Measurements from ENCODE around the gene TMPRSS5. TPM values are rescaled to one million over a fixed set of nuclear protein-coding genes. Genes with fewer than 3 reads are reported as not detected.

TMPRSS5 gene
- total RNA-seq, 1 donor from 2014 or later, result not detected

DNA sequence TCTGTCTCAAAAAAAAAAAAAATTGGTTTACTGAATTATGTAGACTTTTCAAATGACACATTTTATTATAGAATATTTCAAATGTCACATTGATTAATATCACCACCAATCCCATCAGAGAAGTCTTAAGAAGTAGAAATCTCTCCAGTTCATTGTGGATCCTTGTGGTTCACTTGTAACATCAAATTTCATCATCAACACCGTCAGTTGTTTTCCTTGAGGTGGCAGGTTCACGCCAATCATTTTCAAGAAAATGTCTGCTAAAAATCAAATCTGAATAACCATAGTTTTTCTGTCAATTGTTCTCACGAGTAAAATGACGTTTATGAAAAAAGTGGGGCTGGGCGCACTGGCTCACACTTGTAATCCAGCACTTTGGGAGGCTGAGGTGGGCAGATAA, 50.3 kb downstream of the TMPRSS5 start:
- TF ChIP-seq, protein P1, sequence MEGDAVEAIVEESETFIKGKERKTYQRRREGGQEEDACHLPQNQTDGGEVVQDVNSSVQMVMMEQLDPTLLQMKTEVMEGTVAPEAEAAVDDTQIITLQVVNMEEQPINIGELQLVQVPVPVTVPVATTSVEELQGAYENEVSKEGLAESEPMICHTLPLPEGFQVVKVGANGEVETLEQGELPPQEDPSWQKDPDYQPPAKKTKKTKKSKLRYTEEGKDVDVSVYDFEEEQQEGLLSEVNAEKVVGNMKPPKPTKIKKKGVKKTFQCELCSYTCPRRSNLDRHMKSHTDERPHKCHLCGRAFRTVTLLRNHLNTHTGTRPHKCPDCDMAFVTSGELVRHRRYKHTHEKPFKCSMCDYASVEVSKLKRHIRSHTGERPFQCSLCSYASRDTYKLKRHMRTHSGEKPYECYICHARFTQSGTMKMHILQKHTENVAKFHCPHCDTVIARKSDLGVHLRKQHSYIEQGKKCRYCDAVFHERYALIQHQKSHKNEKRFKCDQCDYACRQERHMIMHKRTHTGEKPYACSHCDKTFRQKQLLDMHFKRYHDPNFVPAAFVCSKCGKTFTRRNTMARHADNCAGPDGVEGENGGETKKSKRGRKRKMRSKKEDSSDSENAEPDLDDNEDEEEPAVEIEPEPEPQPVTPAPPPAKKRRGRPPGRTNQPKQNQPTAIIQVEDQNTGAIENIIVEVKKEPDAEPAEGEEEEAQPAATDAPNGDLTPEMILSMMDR (IDR thresholded peaks at IDR 0.05), result no peak
- TF ChIP-seq EZH2phosphoT487 (IDR thresholded peaks at IDR 0.05) (no peak), EZH2 (IDR thresholded peaks at IDR 0.05) (no peak)
- no peak overlapping the region for H3K4me2 ChIP-seq
- Mint-ChIP-seq H3K27ac (no peak overlapping the region), H3K4me1 (no peaks in the 10 kb centered on the region), H3K4me3 (no peak overlapping the region), H3K27me3 (ENCODE audit: insufficient read depth, low read depth) (no peaks in the 10 kb centered on the region), H3K36me3 (no peaks in the 10 kb centered on the region), H3K9me3 (peaks cover 10% of the 10 kb centered on the region)
- no peaks in the 10 kb centered on the region for H3K4me1 ChIP-seq
- no peak overlapping the region for H3K27ac ChIP-seq
- no peak for DNase-seq (ENCODE audit: low spot score)
- H3K36me3 ChIP-seq, result no peaks in the 10 kb centered on the region
- no peak overlapping the region for H3K4me3 ChIP-seq
- H3K9me3 ChIP-seq (ENCODE audit: low read depth), result no peaks in the 10 kb centered on the region
- H3F3A ChIP-seq (ENCODE audit: low read depth), result no peaks in the 10 kb centered on the region
- H3K79me2 ChIP-seq (ENCODE audit: low read depth), result no peaks in the 10 kb centered on the region
- H4K20me1 ChIP-seq (ENCODE audit: low read depth), result no peaks in the 10 kb centered on the region
- H2AFZ ChIP-seq (replicated peaks), result no peak overlapping the region
- no peak overlapping the region for H3K9ac ChIP-seq
- no peaks in the 10 kb centered on the region for H3K27me3 ChIP-seq

- Histone ChIP-seq H2AFZ (replicated peaks) (no peak overlapping the region), H3K27ac (no peak overlapping the region), H3K9me3 (ENCODE audit: low read depth) (no peaks in the 10 kb centered on the region), H3K79me2 (ENCODE audit: low read depth) (no peaks in the 10 kb centered on the region), H3F3A (ENCODE audit: low read depth) (no peaks in the 10 kb centered on the region), H4K20me1 (ENCODE audit: low read depth) (no peaks in the 10 kb centered on the region), H3K27me3 (no peaks in the 10 kb centered on the region), H3K4me2 (no peak overlapping the region), H3K9ac (no peak overlapping the region), H3K4me3 (no peak overlapping the region), H3K4me1 (no peaks in the 10 kb centered on the region), H3K36me3 (no peaks in the 10 kb centered on the region)
- Mint-ChIP-seq H3K27ac (no peak overlapping the region), H3K36me3 (no peaks in the 10 kb centered on the region), H3K27me3 (ENCODE audit: insufficient read depth, low read depth) (no peaks in the 10 kb centered on the region), H3K9me3 (peaks cover 9% of the 10 kb centered on the region), H3K4me1 (peaks cover 2% of the 10 kb centered on the region), H3K4me3 (no peak overlapping the region)
- DNase-seq (ENCODE audit: low spot score), result no peak
- no peak for TF ChIP-seq EZH2phosphoT487 (IDR thresholded peaks at IDR 0.05)
- no peak for TF ChIP-seq EZH2 (IDR thresholded peaks at IDR 0.05)
- TF ChIP-seq, protein P1 (IDR thresholded peaks at IDR 0.05), result no peak
Observed at GRCh38 chr11:113651023-113651422, 55.1 kb downstream of the TMPRSS5 start.

DNA sequence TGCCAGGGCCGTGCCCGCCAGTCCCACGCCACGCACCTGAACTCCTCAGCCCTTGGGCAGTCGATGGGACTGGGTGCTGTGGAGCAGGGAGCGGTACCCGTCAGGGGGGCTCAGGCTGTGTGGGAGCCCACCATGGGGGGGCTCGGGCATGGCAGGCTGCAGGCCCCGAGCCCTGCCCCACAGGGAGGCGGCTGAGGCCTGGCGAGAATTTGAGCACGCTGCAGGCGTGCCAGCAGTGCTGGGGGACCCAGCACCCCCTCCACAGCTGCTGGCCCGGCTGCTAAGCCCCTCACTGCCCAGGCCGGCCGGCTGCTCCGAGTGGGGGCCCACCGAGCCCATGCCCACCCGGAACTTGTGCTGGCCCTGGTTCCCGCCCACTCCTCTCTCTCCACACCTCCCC, 56.8 kb downstream of the TMPRSS5 start:
- Histone ChIP-seq H3K4me2 (no peak overlapping the region), H3K4me3 (no peak overlapping the region), H3K27ac (no peak overlapping the region), H2AFZ (replicated peaks) (no peak overlapping the region), H3K27me3 (no peaks in the 10 kb centered on the region), H3K9me3 (ENCODE audit: low read depth) (no peaks in the 10 kb centered on the region), H3K4me1 (no peaks in the 10 kb centered on the region), H4K20me1 (ENCODE audit: low read depth) (no peaks in the 10 kb centered on the region), H3F3A (ENCODE audit: low read depth) (no peaks in the 10 kb centered on the region), H3K79me2 (ENCODE audit: low read depth) (no peaks in the 10 kb centered on the region), H3K36me3 (no peaks in the 10 kb centered on the region), H3K9ac (no peak overlapping the region)
- Mint-ChIP-seq H3K4me3 (no peak overlapping the region), H3K27ac (no peak overlapping the region), H3K9me3 (peaks cover 5% of the 10 kb centered on the region), H3K36me3 (no peaks in the 10 kb centered on the region), H3K4me1 (peaks cover 2% of the 10 kb centered on the region), H3K27me3 (ENCODE audit: insufficient read depth, low read depth) (no peaks in the 10 kb centered on the region)
- DNase-seq (ENCODE audit: low spot score), result no peak
- TF ChIP-seq EZH2phosphoT487 (IDR thresholded peaks at IDR 0.05), result no peak
- TF ChIP-seq, protein P1 (IDR thresholded peaks at IDR 0.05), result no peak
- TF ChIP-seq EZH2 (IDR thresholded peaks at IDR 0.05), result no peak
